Measurements from ENCODE around the gene DTL. TPM values are rescaled to one million over a fixed set of nuclear protein-coding genes. Genes with fewer than 3 reads are reported as not detected.

DTL gene
- polyA plus RNA-seq, 1 donor = 24.5 TPM

DNA sequence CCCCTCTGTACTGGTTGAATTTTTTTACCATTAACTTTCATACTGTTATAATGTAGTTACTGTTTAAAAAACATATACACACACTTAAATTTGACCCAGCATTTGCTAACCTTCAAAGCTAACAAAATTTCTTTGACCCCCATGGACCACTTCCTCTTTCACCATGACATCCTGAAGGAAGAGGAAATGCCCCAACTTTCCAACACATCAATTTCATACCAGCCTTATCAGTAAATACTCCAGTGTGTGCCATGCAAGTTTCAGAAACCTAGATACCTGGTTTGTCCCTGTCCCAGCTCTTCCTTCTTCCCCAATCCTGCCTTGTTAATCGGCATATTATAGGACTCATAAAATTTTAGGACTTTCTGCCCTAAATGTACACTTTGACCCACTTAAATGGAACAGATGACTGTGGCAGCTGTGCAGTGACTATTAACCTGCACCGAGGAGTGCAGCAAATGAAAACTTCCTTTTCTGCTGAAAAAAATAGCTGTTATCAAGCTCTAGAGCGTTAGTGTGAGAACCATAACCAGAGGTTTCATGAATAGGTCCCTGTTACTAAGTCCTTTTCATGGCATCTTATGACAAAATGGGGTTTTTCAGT, 54.1 kb downstream of the DTL start:
- no peak for DNase-seq

DNA sequence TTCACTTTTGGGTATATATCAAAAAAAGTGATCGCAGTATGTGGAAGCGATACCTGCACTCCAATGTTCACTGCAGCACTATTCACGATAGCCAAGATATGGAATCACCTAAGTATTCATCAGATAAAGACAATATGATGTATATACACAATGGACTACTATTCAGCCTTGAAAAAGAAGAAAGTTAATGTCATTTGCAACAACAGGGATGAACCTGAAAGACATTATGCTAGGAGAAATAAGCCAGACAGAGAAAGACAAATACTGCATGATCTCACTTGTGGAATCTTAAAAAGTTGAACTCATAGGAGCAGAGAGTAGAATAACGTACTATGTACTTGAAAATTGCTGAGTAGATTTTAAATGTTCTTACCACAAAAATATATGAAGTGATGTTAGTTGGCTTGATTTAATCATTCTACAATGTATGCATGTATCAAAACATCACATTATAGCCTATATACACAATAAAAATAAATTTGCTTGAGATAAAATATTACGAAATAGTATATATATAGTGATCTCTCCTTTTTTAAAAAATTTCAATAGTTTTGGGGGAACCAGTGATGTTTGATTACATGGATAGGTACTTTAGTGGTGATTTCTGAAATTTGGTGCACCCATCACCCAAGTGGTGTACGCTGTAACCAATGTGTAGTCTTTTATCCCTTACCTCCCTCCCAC, 56.0 kb downstream of the DTL start:
- no peak for DNase-seq

DNA sequence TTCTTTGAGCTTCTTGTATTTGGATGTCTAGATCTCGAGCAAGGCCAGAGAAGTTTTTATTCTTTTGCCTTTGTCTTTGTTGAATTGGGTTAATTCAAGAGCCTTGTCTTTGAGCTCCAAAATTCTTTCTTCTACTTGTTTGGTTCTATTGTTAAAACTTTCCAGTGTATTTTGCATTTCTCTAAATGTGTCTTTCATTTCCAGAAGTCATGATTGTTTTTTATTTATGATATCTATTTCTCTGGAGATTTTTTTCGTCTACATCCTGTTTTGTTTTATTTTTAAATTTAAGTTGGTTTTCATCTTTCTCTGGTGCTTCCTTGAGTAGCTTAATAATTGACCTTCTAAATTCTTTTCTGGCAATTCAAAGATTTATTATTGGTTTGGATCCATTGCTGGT, 61.8 kb downstream of the DTL start:
- DNase-seq = no peak

DNA sequence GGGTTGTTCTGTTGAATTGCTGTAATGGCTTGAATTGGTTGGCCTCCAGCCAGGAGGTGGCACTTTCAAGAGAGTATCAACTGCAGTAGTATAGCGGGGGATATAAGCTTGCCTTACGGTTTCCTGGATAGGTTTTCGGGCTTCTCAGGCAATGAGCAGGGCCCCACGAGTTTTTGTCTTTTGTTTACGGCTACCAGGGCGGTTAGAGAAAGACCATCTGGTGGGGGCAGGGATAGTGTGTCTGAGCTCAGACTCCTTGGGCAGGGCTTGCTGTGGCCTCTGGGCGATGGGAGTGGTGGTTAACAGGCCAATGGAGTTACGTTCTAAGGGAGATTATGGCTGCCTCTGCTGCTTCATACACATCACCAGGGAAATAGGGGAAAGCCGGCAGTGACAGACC, 62.8 kb downstream of the DTL start:
- no peak for DNase-seq

DNA sequence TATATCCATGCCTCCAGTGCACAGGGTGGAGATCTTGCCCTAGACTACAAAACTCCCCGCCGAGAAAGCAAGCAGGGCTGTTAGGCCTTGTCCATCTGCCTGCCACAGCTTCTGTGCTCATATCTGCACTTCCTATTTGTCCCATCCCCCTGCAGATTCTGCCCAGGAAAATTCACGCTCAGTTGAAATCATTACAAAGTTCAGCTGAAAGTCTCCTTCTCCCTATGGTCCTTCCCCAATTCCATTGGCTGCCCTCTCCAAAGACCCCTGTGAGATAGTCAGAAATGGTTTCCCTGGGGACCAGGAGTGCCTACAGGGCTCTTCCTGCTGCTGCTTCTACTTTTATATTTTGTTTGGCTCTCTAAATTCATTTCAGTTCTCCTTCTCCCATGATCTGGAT, 63.2 kb downstream of the DTL start:
- no peak for DNase-seq

DNA sequence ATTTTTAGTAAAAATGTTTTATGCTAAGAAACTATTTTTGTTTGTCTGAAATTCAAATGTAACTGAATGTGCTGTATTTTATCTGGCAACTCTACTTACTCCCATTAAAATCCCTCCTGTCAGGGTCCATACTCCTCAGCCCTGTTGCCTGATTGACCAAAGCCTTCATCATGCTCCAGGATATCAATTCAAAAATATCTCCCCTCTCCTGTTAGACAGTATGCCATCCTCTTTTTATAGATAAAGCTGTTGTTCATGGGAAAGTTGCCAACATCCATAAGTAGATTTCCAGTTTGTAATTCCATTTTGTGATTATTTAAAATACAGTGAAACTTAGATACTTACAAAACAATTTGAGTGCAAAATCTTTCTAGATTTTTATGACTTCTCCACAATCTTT, 65.7 kb downstream of the DTL start:
- DNase-seq = no peak

DNA sequence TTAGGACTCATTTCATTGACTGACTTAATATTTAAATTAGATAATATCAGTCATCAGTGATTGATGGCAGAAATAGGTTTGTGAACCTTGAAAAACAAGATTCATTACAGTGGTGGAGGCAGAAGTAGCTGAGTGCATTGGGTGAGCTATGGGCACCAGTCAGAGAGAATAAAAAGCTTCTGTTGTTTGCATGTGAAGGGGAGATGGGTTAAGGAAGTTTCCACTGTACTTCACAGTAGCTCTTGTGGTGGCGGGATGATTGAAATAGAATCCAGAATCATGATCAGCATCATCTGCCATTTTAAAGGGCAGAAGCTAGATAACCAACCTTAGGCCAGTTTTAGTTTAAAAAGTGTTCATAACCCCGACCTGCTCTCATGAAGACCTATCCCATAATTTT, 66.2 kb downstream of the DTL start:
- DNase-seq = no peak

DNA sequence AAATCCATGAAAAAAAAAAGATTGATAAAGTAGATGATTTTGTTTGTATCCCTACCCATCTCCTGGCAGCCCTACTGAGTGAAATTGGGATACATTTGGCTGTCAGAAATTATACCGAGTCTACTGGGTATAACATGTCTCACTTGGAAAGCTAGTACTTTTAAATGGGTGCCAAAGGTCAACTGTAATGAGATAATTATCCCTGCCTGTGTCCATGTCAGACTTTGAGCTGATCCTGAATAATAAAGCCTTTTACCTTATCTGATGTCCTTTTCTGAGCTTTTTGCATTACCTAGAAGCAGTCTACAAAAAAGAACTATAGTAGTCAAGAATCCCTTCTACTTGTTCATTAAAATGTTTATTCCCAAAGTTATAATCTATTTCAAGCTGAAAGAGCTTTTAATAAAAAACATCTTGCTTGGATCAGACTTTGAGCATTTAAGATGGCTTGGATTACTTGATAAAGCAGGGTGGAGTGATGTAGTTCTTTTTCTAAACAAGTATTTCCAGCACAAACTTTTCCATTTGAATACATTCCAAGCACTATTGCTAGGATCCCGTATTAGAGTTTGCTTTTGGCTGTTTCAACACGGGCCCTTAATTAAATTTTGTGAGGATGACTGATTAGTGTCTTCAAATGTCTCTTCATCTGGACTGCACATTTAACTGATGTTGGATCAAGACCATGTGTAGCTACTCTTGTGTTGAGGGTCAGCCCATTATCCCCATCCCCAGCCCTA, 69.2 kb downstream of the DTL start:
- DNase-seq = no peak

DNA sequence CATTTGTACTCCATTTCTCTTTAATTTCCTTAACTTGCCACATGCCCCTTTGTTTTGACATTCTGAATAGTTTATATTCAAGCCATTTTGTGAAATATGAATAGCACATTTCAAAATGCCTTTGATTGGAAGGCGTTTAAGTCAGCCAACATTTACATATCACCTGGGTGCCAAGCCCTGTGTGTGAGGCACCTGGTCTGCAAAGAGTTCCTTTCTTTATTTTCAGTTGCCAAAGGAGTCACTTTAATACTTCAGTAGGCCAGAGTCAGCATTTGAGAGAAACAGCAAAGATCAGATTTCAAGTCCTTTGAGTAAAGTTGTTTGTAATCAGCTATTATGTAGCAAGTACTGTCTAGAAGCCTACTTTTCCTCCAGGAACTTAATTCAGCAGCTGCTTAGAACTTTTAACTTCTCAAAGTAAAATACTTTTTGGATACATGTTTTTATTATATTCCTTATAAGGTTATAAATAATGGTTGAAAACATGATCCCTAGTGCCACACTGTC, 70.8 kb downstream of the DTL start:
- no peak for DNase-seq

DNA sequence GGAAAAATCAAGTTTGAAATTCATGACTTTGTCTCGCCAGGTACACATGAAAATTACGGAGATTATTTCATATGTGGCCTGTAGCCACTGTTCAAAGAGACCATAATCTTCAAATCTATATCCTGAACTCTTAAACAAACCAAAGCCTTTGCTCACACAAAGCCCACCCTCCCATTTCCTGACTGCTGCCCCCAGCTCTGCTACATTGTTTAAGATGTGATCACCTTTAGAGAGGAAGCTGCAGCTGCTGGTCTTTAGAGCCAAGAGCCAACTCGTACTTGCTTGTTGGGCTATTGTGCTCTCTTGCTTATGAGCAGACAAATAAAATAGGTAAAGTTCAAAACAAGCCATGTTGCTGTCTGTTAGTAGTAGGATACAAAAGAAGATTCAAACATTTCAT, 71.9 kb downstream of the DTL start:
- DNase-seq = no peak

DNA sequence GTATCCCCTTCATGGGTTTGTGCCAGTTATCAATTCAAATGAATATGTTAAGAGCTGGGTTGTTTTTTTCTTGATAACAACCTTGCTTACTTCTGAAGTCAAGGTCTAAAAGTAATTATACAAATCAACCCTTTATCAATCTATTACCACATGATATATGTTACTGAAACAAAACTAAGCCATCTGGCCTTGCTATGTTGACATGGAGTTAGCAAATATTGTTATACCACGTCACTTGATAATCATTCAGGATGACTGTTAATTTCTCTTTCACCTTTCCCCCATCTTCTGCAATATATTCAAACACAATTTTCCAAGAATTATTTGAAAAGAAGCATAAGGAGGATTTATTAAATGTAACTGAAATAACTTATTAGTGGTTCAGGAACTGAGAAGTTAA, 72.6 kb downstream of the DTL start:
- no peak for DNase-seq

DNA sequence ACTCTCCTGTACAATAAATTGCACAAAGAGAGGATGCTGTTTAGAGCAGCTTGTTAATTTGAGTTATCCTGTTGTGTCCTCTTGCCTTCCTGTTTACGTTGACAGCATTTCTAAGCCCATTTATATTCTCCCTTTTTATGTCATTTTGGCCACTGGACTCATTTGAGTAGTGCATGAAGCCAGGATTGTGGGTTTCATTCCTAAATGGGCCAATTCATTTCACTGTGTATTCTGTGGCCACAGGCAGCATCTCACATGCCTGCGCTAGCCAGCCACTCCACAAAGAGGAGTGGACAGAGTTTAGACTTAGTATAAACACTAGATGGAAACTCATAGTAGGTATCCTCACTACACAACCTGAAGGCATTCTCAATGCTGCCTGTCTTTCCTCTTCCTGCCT, 73.4 kb downstream of the DTL start:
- DNase-seq = no peak

DNA sequence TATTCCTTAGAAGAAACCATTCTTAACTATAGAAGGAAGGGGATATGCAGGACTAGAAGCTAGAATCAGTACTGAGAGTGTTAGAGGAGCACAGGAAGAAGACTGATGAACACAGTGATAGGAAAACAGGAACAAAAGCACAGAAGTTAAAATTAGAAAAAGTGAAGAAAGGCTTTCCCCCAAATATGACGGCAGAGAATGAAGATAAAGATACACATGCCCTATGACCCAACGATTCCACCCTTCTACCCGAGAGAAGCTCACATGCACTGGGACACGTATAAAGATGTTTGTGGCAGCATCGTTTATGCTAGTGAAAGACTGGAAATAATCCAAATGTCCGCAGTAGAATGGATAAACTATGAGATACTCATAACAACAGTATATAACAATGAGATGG, 74.2 kb downstream of the DTL start:
- DNase-seq = no peak

DNA sequence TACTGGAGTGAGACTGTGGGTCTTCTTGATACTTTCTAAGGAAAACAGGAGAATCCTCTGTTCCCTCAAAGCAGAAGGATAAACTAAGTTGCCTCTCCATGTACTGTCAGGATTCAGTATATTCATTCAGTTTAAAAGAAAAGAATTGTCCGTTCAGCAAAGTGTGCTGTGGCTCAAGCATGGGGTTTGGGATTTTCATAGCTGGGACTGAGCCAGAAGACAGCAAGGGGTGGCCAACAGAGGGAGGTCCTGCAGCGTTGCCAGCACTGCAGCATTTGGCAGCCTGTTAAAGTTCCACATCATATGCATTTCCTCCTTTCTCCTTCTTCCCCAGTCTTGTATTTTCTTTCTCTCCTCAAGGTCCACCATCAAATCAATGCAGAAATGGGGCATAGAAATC, 75.1 kb downstream of the DTL start:
- no peak for DNase-seq

DNA sequence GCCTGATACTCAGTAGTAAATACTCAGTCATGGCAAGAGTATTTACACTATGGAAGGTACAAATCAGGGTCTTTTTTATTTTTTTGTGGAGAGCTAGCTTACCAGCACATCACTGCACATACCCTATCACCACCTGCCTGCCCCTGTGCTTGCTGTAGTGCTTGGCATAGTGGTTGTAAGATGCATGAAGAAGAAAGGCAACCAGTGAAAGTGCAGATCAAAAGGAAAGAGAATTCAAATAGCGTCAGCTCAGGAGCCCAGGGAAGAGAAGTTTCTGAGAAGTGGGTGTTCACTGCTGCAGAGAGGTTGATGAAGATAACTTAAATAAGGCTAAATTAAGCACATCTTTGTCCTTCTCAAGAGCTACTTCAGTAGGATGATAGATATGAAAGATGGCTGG, 76.0 kb downstream of the DTL start:
- no peak for DNase-seq

DNA sequence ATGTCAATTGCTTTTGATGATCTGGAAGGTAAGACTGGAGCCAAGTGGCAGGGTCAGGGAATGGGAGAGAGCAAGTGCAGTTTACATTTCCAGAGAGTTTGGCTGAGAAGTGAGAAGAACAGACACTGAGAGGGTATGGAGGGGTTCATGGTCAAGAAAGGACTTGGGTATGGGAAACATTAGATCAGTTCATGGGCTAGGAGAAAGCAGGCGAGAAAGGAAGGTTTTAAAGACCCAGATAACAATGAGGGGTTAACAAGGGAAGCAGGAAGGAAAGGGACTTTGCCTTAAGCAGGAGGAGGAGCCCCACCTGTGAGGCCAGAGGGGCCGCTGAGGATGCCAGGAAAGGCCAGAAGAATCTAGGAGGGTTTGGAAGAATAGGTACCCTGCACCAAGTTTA, 78.2 kb downstream of the DTL start:
- DNase-seq = no peak

DNA sequence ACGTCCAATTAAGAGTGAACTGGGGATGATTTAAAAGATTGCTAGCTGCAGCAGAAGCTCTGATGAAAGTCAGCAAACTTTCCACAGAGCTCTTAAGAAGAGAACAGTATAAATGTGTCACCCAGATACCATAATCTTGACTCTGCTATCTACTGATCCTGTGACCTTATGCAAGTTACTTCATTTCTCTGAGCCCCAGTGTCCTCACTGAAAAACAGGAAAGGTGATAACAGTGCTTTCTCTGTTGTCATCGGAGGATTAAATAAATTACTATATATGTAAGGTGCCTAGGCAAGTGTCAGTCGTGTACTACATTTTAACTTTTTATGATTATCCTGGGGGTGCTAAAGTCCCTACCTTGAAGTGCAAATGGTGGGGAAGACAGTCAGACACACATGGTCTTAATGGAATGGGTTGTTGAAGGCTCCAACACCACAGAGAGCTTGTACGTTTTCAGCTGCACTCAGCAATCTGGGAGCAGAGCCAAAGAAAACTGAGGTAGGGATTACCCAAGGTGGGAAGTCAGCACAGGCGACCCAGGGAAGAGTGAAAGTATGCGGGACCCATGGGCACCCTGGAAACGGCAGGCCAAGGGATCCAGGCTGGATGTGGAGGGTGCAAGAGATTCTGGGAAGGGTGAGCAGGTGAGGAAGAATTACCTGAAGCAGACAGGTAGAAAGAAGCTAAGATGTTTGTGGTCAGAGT, 82.8 kb downstream of the DTL start:
- no peak for DNase-seq

DNA sequence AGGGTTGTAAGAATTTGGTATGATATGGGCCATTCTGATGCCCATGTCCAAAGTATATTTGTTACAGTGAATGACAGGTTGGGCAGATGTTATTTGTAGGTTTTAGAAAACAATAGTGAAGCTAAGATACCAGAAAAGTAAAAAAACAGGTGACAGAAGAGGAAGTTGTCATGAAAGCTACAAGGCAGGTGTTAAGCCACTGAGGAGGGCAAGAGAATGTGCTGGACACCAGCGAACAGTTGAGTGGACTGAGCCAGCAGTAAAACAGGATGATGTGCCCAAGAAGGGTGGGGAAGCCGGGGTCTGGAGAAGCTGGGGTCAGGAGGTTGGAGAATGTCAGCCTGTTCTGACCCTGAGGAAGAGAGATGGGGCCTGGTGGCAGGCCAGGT, 83.3 kb downstream of the DTL start:
- DNase-seq = no peak

DNA sequence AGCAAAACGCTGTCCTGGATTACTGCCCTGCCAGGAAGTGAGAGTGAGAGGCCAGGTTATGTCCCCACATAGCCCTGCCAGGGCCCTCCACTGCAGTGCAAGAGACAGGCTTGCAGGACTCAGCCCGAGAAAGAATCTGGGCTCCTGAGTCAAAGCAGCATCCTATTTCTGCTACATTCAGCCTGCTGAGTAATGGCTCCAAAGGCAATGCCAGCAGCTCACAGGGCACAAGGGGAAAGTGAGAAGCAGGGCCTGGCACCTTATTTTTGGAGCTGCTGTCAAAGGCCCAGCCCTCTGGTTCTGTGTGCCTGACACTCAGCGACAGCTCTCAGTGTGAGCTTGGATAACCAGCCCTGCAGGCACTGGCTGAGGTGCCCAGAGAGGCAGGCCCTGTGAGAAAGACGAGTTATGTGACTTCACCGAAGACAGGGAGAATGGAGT, 83.9 kb downstream of the DTL start:
- DNase-seq = no peak

DNA sequence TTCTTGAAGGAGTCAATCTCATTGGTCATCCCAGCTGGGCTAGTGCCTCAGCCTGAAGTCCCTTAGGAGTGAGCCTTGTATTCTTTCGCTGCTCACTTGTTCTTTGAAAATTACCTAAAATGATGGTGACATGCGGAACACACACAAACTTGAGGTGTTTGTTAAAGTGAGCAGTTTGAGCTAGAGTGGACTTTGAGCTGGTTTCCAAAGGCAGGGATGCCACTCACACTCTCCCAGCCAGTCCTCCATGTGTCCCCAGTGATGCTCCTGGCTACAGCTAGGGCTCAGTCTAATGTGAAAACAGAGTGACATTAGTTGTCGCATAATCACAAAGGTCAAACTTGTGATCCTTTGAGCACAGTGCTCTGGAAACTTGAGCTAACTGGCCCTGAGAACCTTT, 84.3 kb downstream of the DTL start:
- DNase-seq = no peak

DNA sequence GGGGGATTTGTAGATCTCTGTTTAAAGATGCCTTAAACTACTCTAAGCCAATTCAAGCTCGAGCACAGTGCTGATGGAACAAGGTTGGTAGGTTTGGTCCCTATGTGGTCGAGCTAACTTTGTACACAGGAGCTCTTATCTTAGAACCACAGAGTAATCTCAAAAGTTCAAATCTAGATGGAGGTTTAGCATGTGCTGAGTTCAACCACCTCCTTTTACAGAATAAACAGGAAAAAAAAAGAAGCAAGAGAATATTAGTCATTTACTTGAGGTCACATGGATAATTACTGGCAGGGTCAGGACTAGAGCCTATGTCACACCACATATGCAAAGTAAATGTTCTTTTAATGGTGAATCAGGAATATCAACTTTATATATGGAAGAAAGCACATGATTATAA, 86.2 kb downstream of the DTL start:
- DNase-seq = no peak

DNA sequence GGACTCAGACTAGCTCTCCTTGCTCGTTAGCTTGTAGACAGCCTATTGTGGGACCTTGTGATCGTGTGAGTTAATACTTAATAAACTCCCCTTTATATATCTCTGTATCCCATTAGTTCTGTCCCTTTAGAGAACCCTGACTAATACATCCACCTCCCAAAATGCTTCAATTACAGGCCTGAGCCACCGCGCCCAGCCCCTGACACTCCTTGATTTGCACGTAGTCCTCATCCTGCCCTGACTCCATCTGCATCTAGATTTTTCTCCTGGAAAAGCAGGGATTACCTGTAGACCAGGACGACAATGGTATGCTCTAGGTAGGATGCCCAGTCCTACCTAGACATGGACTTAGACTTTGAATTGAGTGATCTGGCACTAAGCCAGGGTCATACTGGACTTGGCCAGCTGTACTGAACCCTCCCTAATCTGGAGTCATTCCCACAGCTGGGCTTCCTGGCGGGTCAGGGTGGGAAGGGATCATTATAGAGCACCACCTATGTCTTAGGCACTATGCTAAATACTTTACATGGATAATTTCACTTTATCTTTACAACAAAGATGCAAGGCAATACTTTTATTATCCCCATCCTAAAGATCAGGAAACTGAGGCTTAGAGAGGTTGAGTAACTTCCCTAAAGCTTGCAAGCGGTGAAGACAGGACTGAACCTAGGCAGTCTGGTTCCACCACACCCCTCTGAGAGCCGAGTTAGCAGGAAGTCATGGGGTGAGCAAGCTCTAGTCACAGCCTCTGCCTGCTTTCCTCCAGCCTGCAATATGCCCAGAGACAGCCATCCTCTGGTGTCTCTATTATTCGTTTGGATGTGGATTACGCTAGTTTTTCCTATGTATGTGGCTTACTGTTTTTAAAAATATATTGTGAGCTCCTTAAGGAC, 89.4 kb downstream of the DTL start:
- no peak for DNase-seq

Data from left kidney (tissue), 2 donors.